Measurements from ENCODE around the gene BLM.

DNA sequence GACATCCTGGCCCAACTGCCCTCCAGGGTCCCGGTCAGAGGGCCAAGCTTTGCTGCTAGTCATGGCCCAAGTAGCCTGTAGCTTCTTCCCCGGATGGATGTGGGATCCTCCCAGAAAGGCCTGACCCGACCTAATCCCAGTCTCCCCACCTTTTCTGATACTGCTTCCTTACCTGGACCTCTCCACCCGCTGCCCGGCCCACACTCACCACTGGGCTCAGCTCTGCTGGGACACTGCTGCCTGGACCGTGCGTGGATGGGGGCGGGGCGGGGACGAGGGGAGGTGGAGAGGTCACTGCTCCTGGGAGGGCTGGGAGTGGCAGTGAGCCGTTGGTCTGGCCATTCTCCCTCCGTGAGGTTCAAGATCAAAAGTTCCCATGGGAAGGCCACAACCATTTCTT is 111.0 kb downstream of the BLM start:
- TF ChIP-seq, protein P1, sequence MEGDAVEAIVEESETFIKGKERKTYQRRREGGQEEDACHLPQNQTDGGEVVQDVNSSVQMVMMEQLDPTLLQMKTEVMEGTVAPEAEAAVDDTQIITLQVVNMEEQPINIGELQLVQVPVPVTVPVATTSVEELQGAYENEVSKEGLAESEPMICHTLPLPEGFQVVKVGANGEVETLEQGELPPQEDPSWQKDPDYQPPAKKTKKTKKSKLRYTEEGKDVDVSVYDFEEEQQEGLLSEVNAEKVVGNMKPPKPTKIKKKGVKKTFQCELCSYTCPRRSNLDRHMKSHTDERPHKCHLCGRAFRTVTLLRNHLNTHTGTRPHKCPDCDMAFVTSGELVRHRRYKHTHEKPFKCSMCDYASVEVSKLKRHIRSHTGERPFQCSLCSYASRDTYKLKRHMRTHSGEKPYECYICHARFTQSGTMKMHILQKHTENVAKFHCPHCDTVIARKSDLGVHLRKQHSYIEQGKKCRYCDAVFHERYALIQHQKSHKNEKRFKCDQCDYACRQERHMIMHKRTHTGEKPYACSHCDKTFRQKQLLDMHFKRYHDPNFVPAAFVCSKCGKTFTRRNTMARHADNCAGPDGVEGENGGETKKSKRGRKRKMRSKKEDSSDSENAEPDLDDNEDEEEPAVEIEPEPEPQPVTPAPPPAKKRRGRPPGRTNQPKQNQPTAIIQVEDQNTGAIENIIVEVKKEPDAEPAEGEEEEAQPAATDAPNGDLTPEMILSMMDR (conservative IDR thresholded peaks at IDR 0.05; ENCODE audit: low read depth, low read length) = no peak
- no peak for TF ChIP-seq EZH2 (IDR thresholded peaks at IDR 0.05; ENCODE audit: borderline replicate concordance, low read depth, low read length, poor library complexity, severe bottlenecking)
